ENCODE results near the gene DAZAP1.
"Not testable (repeated sequence)": the region's sequence is repeated elsewhere in the genome, so short reads cannot be mapped to it uniquely, and the experiment has no call there.

Gene DAZAP1

DNA sequence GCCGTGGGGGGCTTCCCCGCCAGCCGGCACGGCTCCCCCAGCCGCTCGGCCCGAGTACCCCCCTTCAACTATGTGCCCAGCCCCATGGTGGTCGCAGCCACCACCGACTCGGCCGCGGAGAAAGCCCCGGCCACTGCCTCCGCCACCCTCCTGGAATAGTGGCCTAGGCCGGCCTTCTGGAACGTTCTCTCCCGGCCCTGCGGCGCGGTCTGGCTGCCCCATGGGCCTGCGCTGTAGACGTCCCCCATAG lies 62.6 kb downstream of the DAZAP1 start:
- Mint-ChIP-seq H3K27me3 (peaks cover 42% of the 10 kb centered on the region), H3K4me1 (peaks cover 34% of the 10 kb centered on the region), H3K9me3 (no peaks in the 10 kb centered on the region), H3K4me3 (peak overlapping the region; percentile 57 to 78), H3K27ac (no peak overlapping the region)
- ATAC-seq = no peak
- DNase-seq = no peak

DNA sequence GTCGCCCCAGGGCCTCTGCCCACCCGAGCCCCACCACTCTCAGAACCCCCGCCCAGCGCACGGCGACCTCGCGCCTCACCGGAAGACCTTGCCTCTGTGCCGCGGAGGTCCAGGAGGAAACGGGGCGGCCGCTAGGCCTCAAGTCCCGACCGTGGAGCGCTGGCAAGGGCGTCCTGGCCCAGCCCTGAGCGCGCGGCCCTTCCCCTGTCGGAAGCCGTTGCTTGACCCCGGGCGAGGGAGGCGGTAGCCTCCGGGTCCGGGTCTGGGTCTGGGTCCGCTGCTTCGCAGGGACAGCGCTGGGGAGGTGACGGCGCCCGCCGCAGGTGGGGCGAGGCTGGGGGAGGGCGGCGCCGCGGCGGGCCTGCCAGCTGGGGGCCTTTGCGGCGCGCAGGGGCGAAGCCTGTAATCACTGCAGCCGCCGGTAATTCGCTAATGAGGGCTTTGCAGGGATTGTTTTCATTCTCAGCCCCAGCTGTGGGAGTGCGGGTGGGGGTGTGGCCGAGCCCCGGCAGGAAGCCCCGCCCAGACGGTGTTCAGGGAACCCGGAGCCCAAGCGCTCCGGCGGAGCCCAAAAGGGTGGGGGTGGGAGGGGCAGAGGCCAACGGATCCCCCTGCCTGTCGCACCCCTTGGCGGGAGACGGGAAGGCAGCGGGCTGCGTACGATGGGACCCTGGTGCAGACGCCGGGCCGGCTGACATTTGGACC lies 63.1 kb downstream of the DAZAP1 start:
- Mint-ChIP-seq H3K9me3 (no peaks in the 10 kb centered on the region), H3K27ac (no peak overlapping the region), H3K4me3 (peak overlapping the region; percentile 57 to 78), H3K4me1 (peaks cover 34% of the 10 kb centered on the region), H3K27me3 (peaks cover 42% of the 10 kb centered on the region)
- peak; percentile 47 to 65 for DNase-seq
- ATAC-seq = peak; percentile 68

DNA sequence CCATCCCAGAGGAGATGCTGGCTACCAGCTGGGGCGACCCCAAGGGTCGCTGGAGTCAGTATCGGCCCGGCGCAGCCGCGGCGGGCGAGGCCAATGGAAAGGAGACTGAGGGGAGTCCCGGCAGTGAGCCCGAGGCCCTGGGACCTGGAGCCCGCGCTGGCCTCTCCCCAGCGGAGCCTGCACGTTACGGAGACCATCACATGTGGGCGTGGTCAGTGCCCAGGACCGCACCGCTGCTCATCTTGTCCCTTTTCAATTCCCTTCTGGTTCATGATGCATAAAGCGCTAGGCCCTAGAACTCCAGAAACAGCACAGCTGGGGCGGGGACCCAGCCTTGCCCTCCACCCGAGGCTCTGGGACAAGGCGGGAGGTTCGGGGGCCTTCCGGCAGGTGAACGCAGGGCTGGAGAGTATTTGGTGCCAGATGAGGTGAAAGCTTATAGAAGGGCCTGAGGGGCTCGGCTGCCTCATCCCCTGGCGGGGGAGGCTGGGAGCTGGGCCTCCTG lies 63.7 kb downstream of the DAZAP1 start:
- DNase-seq (peak in 1 of 2 donors; percentile 38), ATAC-seq (peak; percentile 45)
- Mint-ChIP-seq H3K4me3 (peak overlapping the region; percentile 49 to 54), H3K27ac (no peak overlapping the region), H3K27me3 (peaks cover 42% of the 10 kb centered on the region), H3K9me3 (no peaks in the 10 kb centered on the region), H3K4me1 (peaks cover 34% of the 10 kb centered on the region)

DNA sequence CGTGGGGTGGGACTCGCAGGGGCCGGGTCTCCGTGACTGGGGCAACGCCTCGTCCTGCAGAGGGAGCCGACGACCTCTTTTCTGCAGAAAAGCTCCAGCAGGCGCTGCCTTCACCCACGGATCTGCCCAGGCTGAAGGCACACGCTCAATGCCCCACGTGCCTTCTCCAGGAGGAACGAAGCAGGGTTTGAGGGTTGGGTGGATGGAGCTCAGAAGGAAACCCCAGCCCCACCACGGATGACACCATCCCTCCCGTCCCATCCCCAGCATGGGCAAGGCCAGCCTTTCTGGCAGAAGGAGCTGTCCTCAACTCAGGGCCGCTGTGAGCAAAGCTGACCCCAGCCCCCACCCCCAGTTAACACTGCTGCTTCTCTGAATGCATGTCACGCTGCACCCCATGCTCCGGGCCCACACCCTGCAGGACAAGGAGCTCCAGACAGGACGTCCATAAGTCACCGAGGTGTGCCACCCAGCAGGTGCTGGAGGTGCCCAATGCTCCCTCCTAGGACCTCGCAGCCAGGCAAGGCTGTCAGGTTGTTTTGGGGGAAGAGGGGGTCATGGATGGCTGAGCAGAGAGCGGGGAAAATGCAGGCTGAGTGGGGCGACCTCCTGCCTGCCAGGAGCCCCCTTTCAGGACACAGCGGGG lies 64.3 kb downstream of the DAZAP1 start:
- H3K4me3 Mint-ChIP-seq = peak overlapping the region in 1 of 2 donors; percentile 31
- DNase-seq (no peak), ATAC-seq (no peak)
- H3K27ac Mint-ChIP-seq = no peak overlapping the region
- H3K27me3 Mint-ChIP-seq = peaks cover 39% of the 10 kb centered on the region
- H3K4me1 Mint-ChIP-seq = peaks cover 32% of the 10 kb centered on the region
- no peaks in the 10 kb centered on the region for H3K9me3 Mint-ChIP-seq

- DNase-seq = no peak
- Mint-ChIP-seq H3K27me3 (peaks cover 34% of the 10 kb centered on the region), H3K4me3 (no peak overlapping the region), H3K4me1 (peaks cover 33% of the 10 kb centered on the region), H3K9me3 (no peaks in the 10 kb centered on the region), H3K27ac (no peak overlapping the region)
- ATAC-seq = no peak
Observed at GRCh38 chr19:1472231-1473084, 65.1 kb downstream of the DAZAP1 start.

DNA sequence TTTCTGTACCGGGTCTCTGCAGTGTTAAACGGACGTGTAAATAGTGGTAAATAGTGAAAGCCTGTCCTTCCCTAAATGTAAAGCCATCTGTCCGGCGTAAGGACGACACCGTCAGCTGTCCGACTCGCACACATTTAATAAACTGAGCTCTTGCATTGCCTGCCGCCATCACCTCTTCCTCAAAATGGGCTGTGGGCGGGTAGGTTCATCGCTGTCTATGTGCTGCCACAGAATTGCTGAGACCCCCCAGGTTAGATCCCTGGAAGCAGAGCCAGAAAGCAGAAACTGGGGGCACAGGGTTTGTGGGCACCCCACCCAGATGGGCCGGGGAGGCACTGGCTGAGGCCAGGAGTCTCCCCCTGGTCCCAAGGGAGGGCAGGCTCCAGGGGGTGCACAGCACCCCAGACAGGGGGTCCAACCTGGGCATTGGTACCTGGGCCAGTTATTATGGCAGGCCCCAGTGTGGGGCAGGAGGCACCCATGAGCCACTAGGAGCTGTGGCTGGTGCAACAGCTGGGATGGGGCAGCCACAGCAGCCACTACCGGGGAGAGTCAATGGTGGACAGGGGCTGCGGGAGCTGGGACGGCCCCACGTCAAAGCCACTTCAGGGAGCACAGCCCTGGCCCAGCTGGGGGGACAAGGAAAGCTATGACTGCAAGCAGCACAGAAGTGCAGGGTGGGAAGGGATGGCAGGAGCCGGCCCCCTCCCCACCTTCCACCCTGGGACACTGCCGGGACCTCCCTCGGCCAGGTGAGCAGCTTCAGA lies 65.9 kb downstream of the DAZAP1 start:
- DNase-seq = no peak
- H3K4me3 Mint-ChIP-seq = no peak overlapping the region
- H3K4me1 Mint-ChIP-seq = peaks cover 38% of the 10 kb centered on the region
- H3K27me3 Mint-ChIP-seq = peaks cover 34% of the 10 kb centered on the region
- H3K9me3 Mint-ChIP-seq = no peaks in the 10 kb centered on the region
- H3K27ac Mint-ChIP-seq = no peak overlapping the region
- no peak for ATAC-seq

GRCh38 chr19:1474011-1474764 lies 66.8 kb downstream of the DAZAP1 start:
- H3K27ac Mint-ChIP-seq = peak overlapping the region in 1 of 2 donors; percentile 54
- ATAC-seq (no peak), DNase-seq (no peak)
- H3K9me3 Mint-ChIP-seq = no peaks in the 10 kb centered on the region
- H3K4me1 Mint-ChIP-seq = peaks cover 46% of the 10 kb centered on the region
- no peak overlapping the region for H3K4me3 Mint-ChIP-seq
- H3K27me3 Mint-ChIP-seq = peaks cover 34% of the 10 kb centered on the region

GRCh38 chr19:1474765-1475351 lies 67.5 kb downstream of the DAZAP1 start:
- H3K27me3 Mint-ChIP-seq = peaks cover 32% of the 10 kb centered on the region
- peaks cover 51% of the 10 kb centered on the region for H3K4me1 Mint-ChIP-seq
- H3K4me3 Mint-ChIP-seq = no peak overlapping the region
- ATAC-seq (no peak), DNase-seq (no peak)
- H3K27ac Mint-ChIP-seq = peak overlapping the region in 1 of 2 donors; percentile 42
- no peaks in the 10 kb centered on the region for H3K9me3 Mint-ChIP-seq

DNA sequence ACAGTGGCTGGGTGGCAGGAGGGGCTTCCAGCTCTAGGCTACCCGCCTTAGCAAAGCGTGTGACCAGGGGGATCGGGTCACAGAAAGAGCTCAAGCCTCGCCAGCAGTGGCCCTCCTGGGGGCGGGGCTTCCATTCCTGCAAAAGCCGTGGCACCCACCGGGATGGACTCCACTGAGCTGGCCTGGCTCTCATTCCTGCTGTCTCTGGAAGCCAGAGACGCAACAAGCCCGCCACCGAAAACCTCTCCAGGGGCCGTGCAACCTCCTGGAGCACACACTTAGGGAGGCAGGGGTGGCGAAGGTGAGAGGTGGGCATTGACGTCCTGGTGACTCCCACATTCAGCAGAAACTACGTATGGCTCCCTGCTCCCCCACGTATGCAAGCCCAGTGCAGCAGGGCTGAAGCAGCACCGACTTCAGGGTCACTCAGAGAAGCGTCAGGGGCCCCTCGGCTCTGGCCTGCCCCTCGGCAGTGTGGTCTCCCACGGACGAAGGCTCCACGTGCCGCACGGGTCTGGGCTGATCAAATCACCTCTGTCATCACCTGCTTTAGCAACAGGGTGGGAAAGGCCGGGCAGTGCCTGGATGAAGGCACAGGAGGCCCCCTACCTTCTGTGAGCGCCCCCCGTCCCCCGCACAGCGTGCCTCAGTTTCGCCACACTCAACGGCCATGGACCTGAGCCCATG lies 68.5 kb downstream of the DAZAP1 start:
- no peak overlapping the region for H3K4me3 Mint-ChIP-seq
- H3K27me3 Mint-ChIP-seq = peaks cover 23% of the 10 kb centered on the region
- no peak for DNase-seq
- no peak for ATAC-seq
- H3K9me3 Mint-ChIP-seq = no peaks in the 10 kb centered on the region
- H3K27ac Mint-ChIP-seq = no peak overlapping the region
- H3K4me1 Mint-ChIP-seq = peaks cover 44% of the 10 kb centered on the region

GRCh38 chr19:1477056-1477455 lies 69.7 kb downstream of the DAZAP1 start:
- Mint-ChIP-seq H3K27me3 (peaks cover 11% of the 10 kb centered on the region), H3K4me1 (peaks cover 33% of the 10 kb centered on the region), H3K4me3 (peak overlapping the region in 1 of 2 donors; percentile 37)
- H3K27ac Mint-ChIP-seq, ATAC-seq, H3K9me3 Mint-ChIP-seq, DNase-seq: not testable (repeated sequence)

DNA sequence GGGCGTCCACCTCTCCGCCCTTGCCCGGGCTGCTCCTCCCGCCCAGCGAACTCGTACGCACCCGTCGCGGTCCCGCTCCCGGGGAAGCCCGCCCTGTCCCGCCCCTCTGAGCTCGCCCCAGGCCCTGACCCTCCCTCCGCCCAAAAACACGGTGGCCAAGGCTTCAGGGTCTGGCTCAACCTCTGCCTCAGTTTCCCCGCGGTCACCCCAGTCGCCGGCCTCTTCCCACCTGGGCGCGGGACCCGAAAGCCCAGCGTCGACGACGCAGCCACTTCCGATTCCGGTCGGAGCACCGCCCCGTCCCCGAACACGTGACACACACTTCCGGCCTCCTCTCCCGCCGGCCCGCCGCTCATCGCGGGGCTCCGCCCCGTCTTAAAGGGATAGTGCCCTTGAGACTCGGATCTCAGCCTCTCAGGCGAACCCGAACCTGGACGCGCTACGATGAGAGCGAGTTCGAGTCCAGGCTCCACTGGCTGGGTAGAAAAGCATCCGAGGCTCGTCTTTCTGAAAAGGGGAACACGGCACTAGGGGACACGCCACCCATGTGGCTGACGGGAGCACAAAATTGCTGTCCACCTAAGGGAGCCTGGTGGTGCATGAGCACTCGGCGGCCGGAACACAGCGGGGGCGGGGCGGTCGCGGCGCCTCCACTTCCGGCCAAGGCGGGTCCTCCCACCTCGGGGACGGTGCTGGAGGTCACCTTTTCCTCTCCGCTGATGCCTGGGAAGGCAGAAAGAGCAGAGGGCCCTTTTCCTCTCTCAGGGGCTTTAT lies 71.7 kb downstream of the DAZAP1 start, which contains the start of gene C19orf25:
Gene C19orf25 (minus strand): TSS at position 282 of the 774 bp plus-strand sequence. CDS start 312 bp downstream, outside the sequence.
- Mint-ChIP-seq H3K4me3 (peak within 1 kb of the TSS; percentile 99 to 100), H3K4me1 (peaks cover 24% of the 10 kb centered on the region), H3K9me3 (no peaks in the 10 kb centered on the region), H3K27ac (peak within 1 kb of the TSS; percentile 98 to 100), H3K27me3 (no peaks in the 10 kb centered on the region)
- DNase-seq = peak; percentile 91 to 95
- ATAC-seq = peak; percentile 95

GRCh38 chr19:1481224-1481892 lies 74.0 kb downstream of the DAZAP1 start:
- H3K4me1 Mint-ChIP-seq = peaks cover 24% of the 10 kb centered on the region
- H3K9me3 Mint-ChIP-seq = no peaks in the 10 kb centered on the region
- no peak overlapping the region for H3K27ac Mint-ChIP-seq
- no peak overlapping the region for H3K4me3 Mint-ChIP-seq
- ATAC-seq (no peak), DNase-seq (no peak)
- H3K27me3 Mint-ChIP-seq = no peaks in the 10 kb centered on the region

DNA sequence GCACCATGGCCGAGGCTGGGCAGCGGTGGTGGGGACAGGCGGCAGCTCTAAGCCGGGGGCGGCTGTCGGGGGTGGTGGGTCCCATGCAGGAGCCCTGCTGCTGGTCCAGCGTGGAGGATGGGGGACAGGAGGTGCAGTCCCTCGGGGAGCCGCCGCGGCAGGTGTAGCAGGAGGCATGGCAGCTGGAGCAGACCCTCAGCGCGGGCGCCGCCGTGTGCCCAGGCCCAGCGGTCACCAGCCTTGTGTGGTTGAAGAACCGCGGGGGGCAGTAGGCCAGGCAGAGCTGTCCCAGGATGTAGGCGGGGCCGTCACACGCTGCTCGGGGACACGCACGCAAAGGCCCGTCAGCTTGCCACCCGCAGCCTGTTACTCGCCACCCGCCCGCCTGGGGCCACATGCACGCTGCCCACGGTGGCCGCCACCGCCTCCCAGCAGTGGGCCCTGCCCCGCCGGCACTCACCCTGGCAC lies 74.5 kb downstream of the DAZAP1 start:
- no peak for DNase-seq
- H3K4me1 Mint-ChIP-seq = peaks cover 24% of the 10 kb centered on the region
- H3K27ac Mint-ChIP-seq = no peak overlapping the region
- H3K4me3 Mint-ChIP-seq = no peak overlapping the region
- ATAC-seq = no peak
- H3K9me3 Mint-ChIP-seq = no peaks in the 10 kb centered on the region
- no peaks in the 10 kb centered on the region for H3K27me3 Mint-ChIP-seq
